Muscle of leg (tissue), 16 donors: Measurements from ENCODE around the gene SART3. TPM values are rescaled to one million over a fixed set of nuclear protein-coding genes. Genes with fewer than 3 reads are reported as not detected.
A peak's percentile ranks its signal among the peaks of the same experiment; 100 is the strongest.

ENCODE experiments used
- DNase-seq: peaks from one replicate; pipeline ENCODE4 v3.0.0; 2013
- H3K27ac ChIP-seq: one replicate; pipeline ENCODE4 v1.5.1; 2013; ENCODE audit warnings: mild to moderate bottlenecking, low read length, control low read depth
- H3K27me3 ChIP-seq: one replicate; pipeline ENCODE4 v1.6.1; 2013; ENCODE audit warnings: low read length; ENCODE audit not compliant: control insufficient read depth, insufficient read depth
- H3K36me3 ChIP-seq: one replicate; pipeline ENCODE4 v1.6.1; 2013; ENCODE audit warnings: low read length; ENCODE audit not compliant: control insufficient read depth, insufficient read depth
- H3K4me1 ChIP-seq: one replicate; pipeline ENCODE4 v1.6.1; 2013; ENCODE audit warnings: low read length; ENCODE audit not compliant: control insufficient read depth, insufficient read depth
- H3K4me3 ChIP-seq: one replicate; pipeline ENCODE4 v1.5.1; 2013; ENCODE audit warnings: low read length, control low read depth
- H3K9me3 ChIP-seq: replicated peaks from 2 replicates; pipeline ENCODE4 v1.6.1; 2013; ENCODE audit warnings: low read depth, low read length; ENCODE audit not compliant: control insufficient read depth
- WGBS: methylation state at CpG from one replicate; pipeline ENCODE4 v1.1.5; 2013; ENCODE audit warnings: missing lambda C conversion rate; ENCODE audit not compliant: insufficient coverage; 5-methylcytosine and 5-hydroxymethylcytosine counted together
- long read RNA-seq, 11 donors: transcript quantifications; one replicate each; lab custom pipeline, GENCODE V29; 2026
- polyA plus RNA-seq, 8 donors: library from polyadenylated mRNA; unstranded; fragments of 120-200 nt; gene quantifications; one replicate each; pipeline versions ENCODE4 v1.2.1 to v1.2.3, GENCODE V29; 2013; ENCODE audit warnings: inconsistent platforms in 1 of 8, low replicate concordance in 1 of 8; ENCODE audit not compliant: insufficient read length in 8 of 8, insufficient read depth in 1 of 8
- total RNA-seq: library from RNA; stranded (reverse); fragments of 120-200 nt; gene quantifications from one replicate; pipeline ENCODE4 v1.2.4, GENCODE V29; 2013

Gene SART3, protein sequence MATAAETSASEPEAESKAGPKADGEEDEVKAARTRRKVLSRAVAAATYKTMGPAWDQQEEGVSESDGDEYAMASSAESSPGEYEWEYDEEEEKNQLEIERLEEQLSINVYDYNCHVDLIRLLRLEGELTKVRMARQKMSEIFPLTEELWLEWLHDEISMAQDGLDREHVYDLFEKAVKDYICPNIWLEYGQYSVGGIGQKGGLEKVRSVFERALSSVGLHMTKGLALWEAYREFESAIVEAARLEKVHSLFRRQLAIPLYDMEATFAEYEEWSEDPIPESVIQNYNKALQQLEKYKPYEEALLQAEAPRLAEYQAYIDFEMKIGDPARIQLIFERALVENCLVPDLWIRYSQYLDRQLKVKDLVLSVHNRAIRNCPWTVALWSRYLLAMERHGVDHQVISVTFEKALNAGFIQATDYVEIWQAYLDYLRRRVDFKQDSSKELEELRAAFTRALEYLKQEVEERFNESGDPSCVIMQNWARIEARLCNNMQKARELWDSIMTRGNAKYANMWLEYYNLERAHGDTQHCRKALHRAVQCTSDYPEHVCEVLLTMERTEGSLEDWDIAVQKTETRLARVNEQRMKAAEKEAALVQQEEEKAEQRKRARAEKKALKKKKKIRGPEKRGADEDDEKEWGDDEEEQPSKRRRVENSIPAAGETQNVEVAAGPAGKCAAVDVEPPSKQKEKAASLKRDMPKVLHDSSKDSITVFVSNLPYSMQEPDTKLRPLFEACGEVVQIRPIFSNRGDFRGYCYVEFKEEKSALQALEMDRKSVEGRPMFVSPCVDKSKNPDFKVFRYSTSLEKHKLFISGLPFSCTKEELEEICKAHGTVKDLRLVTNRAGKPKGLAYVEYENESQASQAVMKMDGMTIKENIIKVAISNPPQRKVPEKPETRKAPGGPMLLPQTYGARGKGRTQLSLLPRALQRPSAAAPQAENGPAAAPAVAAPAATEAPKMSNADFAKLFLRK
- 39.7 TPM for total RNA-seq
- polyA plus RNA-seq = 10 to 100 TPM; 30.8 to 41.4 (median 34.7) TPM
- long read RNA-seq, donor 1, full-length matches to known transcripts = 2 of 2 reads
- long read RNA-seq, donor 1, partial matches to known transcripts = 0 of 2 reads
- long read RNA-seq, donor 1, other reads (novel, unspliced or antisense) = 0 of 2 reads
- long read RNA-seq, donor 2, full-length matches to known transcripts = 1 of 1 reads
- long read RNA-seq, donor 2, partial matches to known transcripts = 0 of 1 reads
- long read RNA-seq, donor 2, other reads (novel, unspliced or antisense) = 0 of 1 reads
- long read RNA-seq, donor 3, full-length matches to known transcripts = 3 of 3 reads
- long read RNA-seq, donor 3, partial matches to known transcripts = 0 of 3 reads
- long read RNA-seq, donor 3, other reads (novel, unspliced or antisense) = 0 of 3 reads
- long read RNA-seq, donor 4, partial matches to known transcripts = 0 of 1 reads
- long read RNA-seq, donor 4, other reads (novel, unspliced or antisense) = 0 of 1 reads
- long read RNA-seq, donor 5, full-length matches to known transcripts = 6 of 6 reads
- long read RNA-seq, donor 5, partial matches to known transcripts = 0 of 6 reads
- long read RNA-seq, donor 5, other reads (novel, unspliced or antisense) = 0 of 6 reads
- long read RNA-seq, donor 6, full-length matches to known transcripts = 3 of 3 reads
- long read RNA-seq, donor 6, partial matches to known transcripts = 0 of 3 reads
- long read RNA-seq, donor 6, other reads (novel, unspliced or antisense) = 0 of 3 reads
- long read RNA-seq, donor 7, partial matches to known transcripts = 0 of 2 reads
- long read RNA-seq, donor 7, other reads (novel, unspliced or antisense) = 0 of 2 reads
- long read RNA-seq, donor 8, full-length matches to known transcripts = 2 of 2 reads
- long read RNA-seq, donor 8, partial matches to known transcripts = 0 of 2 reads
- long read RNA-seq, donor 8, other reads (novel, unspliced or antisense) = 0 of 2 reads
- long read RNA-seq, donor 9, partial matches to known transcripts = 0 of 1 reads
- long read RNA-seq, donor 9, other reads (novel, unspliced or antisense) = 0 of 1 reads
- long read RNA-seq, donor 10, full-length matches to known transcripts = 3 of 268 reads
- long read RNA-seq, donor 10, partial matches to known transcripts = 105 of 268 reads
- long read RNA-seq, donor 10, other reads (novel, unspliced or antisense) = 160 of 268 reads
- long read RNA-seq, donor 11, partial matches to known transcripts = 0 of 1 reads
- long read RNA-seq, donor 11, other reads (novel, unspliced or antisense) = 0 of 1 reads

- peaks cover 26% of the 10 kb centered on the region for H3K36me3 ChIP-seq
- peak within 1 kb of the TSS; percentile 95 for H3K4me3 ChIP-seq
- H3K4me1 ChIP-seq = peaks cover 25% of the 10 kb centered on the region
- H3K27me3 ChIP-seq = no peaks in the 10 kb centered on the region
- no peaks in the 10 kb centered on the region for H3K9me3 ChIP-seq
- DNase-seq = peak; percentile 96
- H3K27ac ChIP-seq = peak within 1 kb of the TSS; percentile 91
- under 1% methylated on average over 45 of the region's 57 CpGs for WGBS
Observed at GRCh38 chr12:108560752-108561719, at the start of gene SART3. Gene SART3, minus strand, starts transcription at chr12:108561173. Its CDS starts 19 bp downstream, at chr12:108561154.

- no peaks in the 10 kb centered on the region for H3K27me3 ChIP-seq
- DNase-seq = no peak
- no peaks in the 10 kb centered on the region for H3K36me3 ChIP-seq
- peaks cover 47% of the 10 kb centered on the region for H3K4me1 ChIP-seq
- WGBS = 77% methylated on average over 6 of the region's 8 CpGs
- H3K4me3 ChIP-seq = no peak overlapping the region
- H3K27ac ChIP-seq = no peak overlapping the region
- no peaks in the 10 kb centered on the region for H3K9me3 ChIP-seq
Observed at GRCh38 chr12:108610336-108610815, 49.4 kb upstream of the SART3 start.

DNA sequence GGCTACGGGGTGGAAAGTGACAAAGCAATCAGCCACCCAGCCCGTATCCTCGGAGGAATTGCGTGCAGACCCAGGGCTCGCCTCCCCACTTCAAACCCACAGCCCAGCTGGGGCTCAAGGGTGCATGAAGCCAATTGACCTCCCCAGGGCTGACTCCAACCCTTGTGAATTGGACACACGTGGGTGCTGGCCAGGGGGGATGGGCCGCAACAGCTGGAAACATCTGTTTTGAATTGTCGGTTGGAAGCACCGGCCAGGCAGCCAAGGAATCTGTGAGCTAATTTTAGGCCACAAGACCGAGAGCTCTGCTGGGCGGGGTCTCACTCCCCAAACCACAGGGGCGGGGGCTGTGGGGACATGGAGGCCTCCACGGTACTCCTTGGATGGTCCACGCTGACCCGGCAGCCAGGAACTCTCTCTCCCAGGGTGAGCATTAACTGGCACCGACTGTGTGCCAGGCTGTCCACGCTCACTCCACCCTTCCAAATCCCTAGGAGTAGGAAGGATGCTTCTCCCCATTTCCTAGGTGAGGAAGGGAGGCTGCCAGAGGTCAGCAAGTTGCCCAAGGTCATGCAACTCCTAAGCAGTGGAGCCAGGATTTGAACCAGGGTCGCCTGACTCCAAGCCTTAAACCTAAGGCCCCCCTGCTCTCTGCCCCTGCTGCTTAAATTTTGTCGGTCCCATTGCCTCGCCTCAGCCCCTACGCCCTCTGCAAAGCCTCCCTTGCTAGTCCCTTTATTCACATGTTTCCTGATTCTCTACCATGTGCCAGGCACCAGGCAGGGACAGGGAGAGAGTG lies 48.8 kb upstream of the SART3 start:
- no peaks in the 10 kb centered on the region for H3K27me3 ChIP-seq
- H3K36me3 ChIP-seq = no peaks in the 10 kb centered on the region
- no peak overlapping the region for H3K4me3 ChIP-seq
- 13% methylated on average over 15 of the region's 21 CpGs for WGBS
- peaks cover 48% of the 10 kb centered on the region for H3K4me1 ChIP-seq
- peak overlapping the region; percentile 66 for H3K27ac ChIP-seq
- no peaks in the 10 kb centered on the region for H3K9me3 ChIP-seq
- DNase-seq = peak; percentile 98

- Histone ChIP-seq H3K4me3 (no peak overlapping the region), H3K9me3 (no peaks in the 10 kb centered on the region), H3K27ac (no peak overlapping the region), H3K27me3 (no peaks in the 10 kb centered on the region), H3K4me1 (peaks cover 51% of the 10 kb centered on the region), H3K36me3 (no peaks in the 10 kb centered on the region)
- DNase-seq = no peak
- WGBS = 64% methylated on average over 5 of the region's 5 CpGs
Observed at GRCh38 chr12:108608616-108609015, 47.6 kb upstream of the SART3 start.

DNA sequence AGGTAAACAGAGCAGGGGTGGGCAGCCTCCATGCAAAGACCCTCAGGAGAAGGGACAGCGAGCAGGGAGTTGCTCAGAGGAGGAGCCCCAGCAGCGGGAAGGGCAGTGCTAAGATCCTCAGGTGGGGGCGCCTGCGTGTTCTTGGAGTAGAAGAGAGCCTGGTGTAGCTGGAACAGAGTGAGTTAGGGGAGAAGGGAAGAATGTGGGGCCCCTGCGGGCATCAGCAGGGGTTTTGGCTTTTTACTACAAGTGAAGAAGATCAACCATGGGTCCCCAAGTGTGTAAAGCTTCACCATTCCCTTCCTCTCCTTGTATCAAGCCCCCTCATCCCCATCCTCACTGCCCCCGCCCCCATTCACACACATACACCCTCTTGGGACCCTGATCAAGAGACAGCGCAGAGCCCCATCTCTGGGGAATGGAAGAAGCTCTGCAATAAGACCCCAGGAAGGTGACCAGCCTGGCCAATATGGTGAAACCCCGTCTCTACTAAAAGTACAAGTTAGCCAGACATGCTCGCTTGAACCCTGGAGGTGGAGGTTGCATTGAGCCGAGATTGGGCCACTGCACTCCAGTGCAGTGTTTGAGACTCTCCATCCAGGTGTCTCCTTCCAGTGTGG lies 47.1 kb upstream of the SART3 start:
- peaks cover 50% of the 10 kb centered on the region for H3K4me1 ChIP-seq
- no peaks in the 10 kb centered on the region for H3K27me3 ChIP-seq
- WGBS = 87% methylated on average over 7 of the region's 10 CpGs
- no peak overlapping the region for H3K4me3 ChIP-seq
- H3K36me3 ChIP-seq = no peaks in the 10 kb centered on the region
- H3K27ac ChIP-seq = no peak overlapping the region
- no peak for DNase-seq
- H3K9me3 ChIP-seq = no peaks in the 10 kb centered on the region

GRCh38 chr12:108606492-108606891 lies 45.5 kb upstream of the SART3 start:
- Histone ChIP-seq H3K27ac (no peak overlapping the region), H3K4me1 (peaks cover 46% of the 10 kb centered on the region), H3K4me3 (no peak overlapping the region), H3K27me3 (no peaks in the 10 kb centered on the region), H3K9me3 (no peaks in the 10 kb centered on the region), H3K36me3 (no peaks in the 10 kb centered on the region)
- 39% methylated on average over 8 of the region's 9 CpGs for WGBS
- DNase-seq = no peak

GRCh38 chr12:108605690-108606406 lies 44.9 kb upstream of the SART3 start:
- H3K4me3 ChIP-seq = no peak overlapping the region
- H3K4me1 ChIP-seq = peaks cover 43% of the 10 kb centered on the region
- no peak for DNase-seq
- no peaks in the 10 kb centered on the region for H3K36me3 ChIP-seq
- no peak overlapping the region for H3K27ac ChIP-seq
- no peaks in the 10 kb centered on the region for H3K9me3 ChIP-seq
- WGBS = 100% methylated on average over 4 of the region's 4 CpGs
- no peaks in the 10 kb centered on the region for H3K27me3 ChIP-seq
